Heart right ventricle (tissue), 16 donors: ENCODE data around the gene HHIP. TPM values are rescaled to one million over a fixed set of nuclear protein-coding genes. Genes with fewer than 3 reads are reported as not detected.

Experiments used
- ATAC-seq, 8 donors: fragments of 200-7000 bp; cut with Tn5 transposase; one replicate each; pipeline ENCODE4 v1.9.1; 2020; ENCODE audit warnings: mild to moderate bottlenecking in 8 of 8, moderate library complexity in 8 of 8, moderate number of reproducible peaks in 1 of 8
- DNase-seq, 2 donors: peaks; one replicate each; pipeline ENCODE4 v3.0.0-alpha.2; 2020
- H3K27ac ChIP-seq, 10 donors: fragments of 200-600 bp; sonication (generic) in 2 of 10; one replicate each; pipeline versions ENCODE4 v1.5.0 to v1.8.0; 2020 to 2022; ENCODE audit warnings: mild to moderate bottlenecking in 3 of 10
- H3K27me3 ChIP-seq, 7 donors: fragments of 200-600 bp; one replicate each; pipeline ENCODE4 v1.8.0; 2021 to 2022; ENCODE audit warnings: mild to moderate bottlenecking in 2 of 7
- H3K36me3 ChIP-seq, 9 donors: fragments of 200-600 bp; sonication (generic) in 1 of 9; one replicate each; pipeline versions ENCODE4 v1.5.0 to v1.8.0; 2020 to 2022; ENCODE audit warnings: mild to moderate bottlenecking in 2 of 9
- H3K4me1 ChIP-seq, 9 donors: fragments of 200-600 bp; sonication (generic) in 1 of 9; one replicate each; pipeline versions ENCODE4 v1.5.0 to v1.8.0; 2020 to 2022; ENCODE audit warnings: mild to moderate bottlenecking in 4 of 9
- H3K4me3 ChIP-seq, 10 donors: fragments of 200-600 bp; sonication (generic) in 2 of 10; one replicate each; pipeline versions ENCODE4 v1.5.0 to v1.8.0; 2020 to 2022; ENCODE audit warnings: mild to moderate bottlenecking in 7 of 10, moderate library complexity in 2 of 10
- H3K9me3 ChIP-seq, 11 donors: fragments of 200-600 bp in 10 of 11; sonication (generic) in 2 of 11; one replicate each; pipeline versions ENCODE4 v1.5.0 to v1.8.0; 2013 to 2022; ENCODE audit warnings: mild to moderate bottlenecking in 2 of 11, control low read depth in 1 of 11, moderate library complexity in 1 of 11
- CTCF ChIP-seq, 9 donors: fragments of 200-600 bp; sonication (generic) in 2 of 9; IDR thresholded peaks; one replicate each; pipeline versions ENCODE4 v1.5.0 to v1.8.0; 2021 to 2022; ENCODE audit warnings: antibody characterized with exemption in 9 of 9, mild to moderate bottlenecking in 5 of 9, moderate library complexity in 1 of 9
- WGBS, 2 donors: extraction: QIAGEN DNeasy Blood & Tissue Kit; methylation state at CpG; one replicate each; pipeline ENCODE4 v1.1.7; 2013; ENCODE audit warnings: inconsistent platforms in 1 of 2; 5-methylcytosine and 5-hydroxymethylcytosine counted together
- intact Hi-C, 10 donors: fragments of 100-400 bp; cut with DNase I; formaldehyde crosslinking; loops; one replicate each; pipeline versions ENCODE4 v1.11.1 to v1.14.2; 2022
- polyA plus RNA-seq, 2 donors: library from polyadenylated mRNA; stranded (reverse); fragments of 200-250 nt; gene quantifications; one replicate each; pipeline ENCODE4 v1.2.3, GENCODE V29; 2013
- total RNA-seq, 10 donors: library from RNA; stranded (reverse); fragmentation: NEBNext Ultra II Directional in 3 of 10; extraction: Animal tissue kit (Norgen Biotek cat#: 25700) in 3 of 10; gene quantifications; one replicate each; pipeline versions ENCODE4 v1.2.1 to v1.2.4, GENCODE V29; 2021 to 2023
- donor health status: Arrhythmogenic right ventricular cardiomyopathy.
- donor health status: ischemic (EF 13 %, LVEDD 7.1; RV severe dilation, severe dysfunction).
- donor health status: healthy with polysubstance abuse.
- donor health status: DM: no; HTN: yes; CAD: no.
- donor health status: DM: no; HTN: no; CAD: no.
- donor health status: ischemic (EF 25% LVEDD 6.9; RV normal size, moderate dysfunction).
- donor health status: ischemic (EF 25% LVEDD 5.7; RV mildly dilated, moderate dysfunction).
- donor health status: healthy.
- donor health status: DM: yes; HTN: yes; CAD: no.
- donor health status: Ischemic cardiomyopathy.
- donor health status: ischemic (EF 35%, LVEDD 5.7; RV mildly dilated, moderate dysfunction).
- donor health status: nonischemic (EF 11% LVEDD 7.7; RV severe dilation, severe dysfunction).
- donor health status: DM: yes; HTN: yes; CAD: no.
- donor health status: PGD.
- donor health status: ischemic (EF 29% LVEDD 5.4; RV normal size, mild dysfunction).
- donor health status: nonischemic (EF 23%, LVEDD 6.1; RV moderate dilation, normal function).

Gene HHIP
- total and polyA plus RNA-seq, 12 donors, result 0.02 to 0.49 (median 0.23) TPM; not detected in 6

GRCh38 chr4:144686921-144687320 is 41.0 kb downstream of the HHIP start:
- Histone ChIP-seq H3K27me3 (no peaks in the 10 kb centered on the region), H3K36me3 (no peaks in the 10 kb centered on the region), H3K9me3 (no peaks in the 10 kb centered on the region), H3K27ac (no peak overlapping the region), H3K4me3 (no peak overlapping the region), H3K4me1 (no peaks in the 10 kb centered on the region)
- TF ChIP-seq CTCF (IDR thresholded peaks at IDR 0.05), result no peak
- intact Hi-C loops, result no loop called here
- no peak for ATAC-seq
- 79 to 86% methylated on average over 2 of the region's 2 CpGs for WGBS, 2 donors
- no peak for DNase-seq

- intact Hi-C loops, result no loop called here
- no peak for TF ChIP-seq CTCF (IDR thresholded peaks at IDR 0.05)
- DNase-seq (no peak), ATAC-seq (no peak)
- Histone ChIP-seq H3K4me3 (no peak overlapping the region), H3K27ac (no peak overlapping the region), H3K36me3 (no peaks in the 10 kb centered on the region), H3K4me1 (no peaks in the 10 kb centered on the region), H3K9me3 (no peaks in the 10 kb centered on the region), H3K27me3 (no peaks in the 10 kb centered on the region)
- WGBS, 2 donors, result 83 to 88% methylated on average over 1 of the region's 1 CpG
These were observed 41.5 kb downstream of the HHIP start for GRCh38 chr4:144687466-144687865.

GRCh38 chr4:144688035-144688569 is 42.1 kb downstream of the HHIP start:
- Histone ChIP-seq H3K9me3 (no peaks in the 10 kb centered on the region), H3K36me3 (no peaks in the 10 kb centered on the region), H3K4me1 (no peaks in the 10 kb centered on the region), H3K27me3 (no peaks in the 10 kb centered on the region), H3K4me3 (no peak overlapping the region), H3K27ac (no peak overlapping the region)
- no peak for TF ChIP-seq CTCF (IDR thresholded peaks at IDR 0.05)
- intact Hi-C loops, result no loop called here
- DNase-seq (no peak), ATAC-seq (no peak)
- WGBS, 2 donors, result 87 to 91% methylated on average over 3 of the region's 3 CpGs

- no peaks in the 10 kb centered on the region for H3K9me3 ChIP-seq
- no peaks in the 10 kb centered on the region for H3K27me3 ChIP-seq
- H3K4me3 ChIP-seq, result no peak overlapping the region
- H3K4me1 ChIP-seq, result no peaks in the 10 kb centered on the region
- intact Hi-C loops, result no loop called here
- no peak for DNase-seq
- no peaks in the 10 kb centered on the region for H3K36me3 ChIP-seq
- TF ChIP-seq CTCF (IDR thresholded peaks at IDR 0.05), result no peak
- H3K27ac ChIP-seq, result no peak overlapping the region
- no peak for ATAC-seq
- 88 to 91% methylated on average over 2 of the region's 2 CpGs for WGBS, 2 donors
These were observed 43.2 kb downstream of the HHIP start for GRCh38 chr4:144689125-144689524.
